ENCODE results near the gene JUP.

- TF ChIP-seq, protein P1, sequence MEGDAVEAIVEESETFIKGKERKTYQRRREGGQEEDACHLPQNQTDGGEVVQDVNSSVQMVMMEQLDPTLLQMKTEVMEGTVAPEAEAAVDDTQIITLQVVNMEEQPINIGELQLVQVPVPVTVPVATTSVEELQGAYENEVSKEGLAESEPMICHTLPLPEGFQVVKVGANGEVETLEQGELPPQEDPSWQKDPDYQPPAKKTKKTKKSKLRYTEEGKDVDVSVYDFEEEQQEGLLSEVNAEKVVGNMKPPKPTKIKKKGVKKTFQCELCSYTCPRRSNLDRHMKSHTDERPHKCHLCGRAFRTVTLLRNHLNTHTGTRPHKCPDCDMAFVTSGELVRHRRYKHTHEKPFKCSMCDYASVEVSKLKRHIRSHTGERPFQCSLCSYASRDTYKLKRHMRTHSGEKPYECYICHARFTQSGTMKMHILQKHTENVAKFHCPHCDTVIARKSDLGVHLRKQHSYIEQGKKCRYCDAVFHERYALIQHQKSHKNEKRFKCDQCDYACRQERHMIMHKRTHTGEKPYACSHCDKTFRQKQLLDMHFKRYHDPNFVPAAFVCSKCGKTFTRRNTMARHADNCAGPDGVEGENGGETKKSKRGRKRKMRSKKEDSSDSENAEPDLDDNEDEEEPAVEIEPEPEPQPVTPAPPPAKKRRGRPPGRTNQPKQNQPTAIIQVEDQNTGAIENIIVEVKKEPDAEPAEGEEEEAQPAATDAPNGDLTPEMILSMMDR (IDR thresholded peaks at IDR 0.05) = no peak
- TF ChIP-seq POLR2A (IDR thresholded peaks at IDR 0.05) (no peak), EP300 (IDR thresholded peaks at IDR 0.05) (no peak)
These were observed 13.8 kb downstream of the JUP start for GRCh38 chr17:41772586-41773189.
